ENCODE data around the gene BAHCC1.
"Not testable (repeated sequence)": the region's sequence is repeated elsewhere in the genome, so short reads cannot be mapped to it uniquely, and the experiment has no call there.

The BAHCC1 gene

DNA sequence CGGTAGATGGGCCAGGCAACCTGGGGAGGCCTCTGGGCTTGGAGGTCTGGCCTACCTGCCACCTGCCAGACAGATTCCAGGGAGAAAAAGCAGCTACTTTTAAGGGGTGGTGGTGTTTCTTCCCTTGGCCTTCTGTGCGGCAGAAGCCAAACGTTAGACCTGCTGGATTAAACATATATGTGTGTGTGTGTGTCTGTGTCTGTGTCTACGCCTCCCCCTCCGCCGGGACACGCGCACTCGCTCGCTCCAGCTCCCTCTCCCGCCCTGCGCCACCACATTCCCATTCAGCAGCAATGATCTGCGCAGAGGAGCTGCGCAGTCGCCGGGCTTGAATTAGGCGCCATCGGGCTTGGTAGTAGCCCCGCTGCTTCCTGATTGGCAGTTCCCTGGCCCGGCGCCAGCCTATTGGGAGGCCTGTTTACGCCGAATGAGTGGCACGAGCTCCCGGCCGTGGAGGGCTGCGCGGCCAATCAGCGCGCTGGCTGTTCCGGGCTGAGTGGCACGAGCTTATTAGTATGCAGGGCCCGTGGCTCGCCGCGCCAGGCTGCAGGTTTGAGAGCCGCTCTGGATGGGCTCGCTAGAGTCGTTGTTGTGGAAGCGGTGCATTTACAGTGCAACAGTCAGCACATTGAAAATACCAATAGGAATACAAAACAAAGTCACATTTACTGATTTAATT is at the start of gene BAHCC1:
Gene BAHCC1, plus strand, starts transcription at position 537 of the 679 bp plus-strand sequence. CDS start 4,283 bp downstream, outside the sequence.
- DNase-seq (ENCODE audit: low read depth in 1 of 2, low spot score in 1 of 2): peak; percentile 36 to 64

- peak; percentile 84 to 88 for DNase-seq (ENCODE audit: low read depth in 1 of 2, low spot score in 1 of 2)
Observed at GRCh38 chr17:81346090-81346907, 49.0 kb upstream of the BAHCC1 start.

GRCh38 chr17:81346908-81347349 is 48.3 kb upstream of the BAHCC1 start:
- no peak for DNase-seq (ENCODE audit: low read depth in 1 of 2, low spot score in 1 of 2)

DNA sequence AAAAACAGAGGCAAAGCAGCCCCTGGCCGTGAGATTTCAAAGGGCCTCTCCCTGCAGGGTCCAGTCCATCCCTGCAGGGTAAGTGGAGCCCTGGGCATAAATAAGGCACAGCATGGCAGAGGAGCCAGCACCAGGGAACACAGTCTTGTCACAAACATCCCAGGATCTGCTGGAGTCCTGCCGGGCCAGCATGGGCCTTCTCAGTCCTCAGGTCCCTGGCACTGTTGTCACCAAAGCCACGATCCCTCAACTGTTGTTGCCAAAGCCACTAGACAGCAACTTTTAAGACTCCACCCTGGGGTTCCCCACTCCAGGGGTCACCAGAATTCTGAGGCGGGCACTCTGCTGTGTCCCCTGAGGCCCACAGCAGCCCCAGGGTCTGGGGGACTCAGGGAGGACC is 47.8 kb upstream of the BAHCC1 start:
- no peak for DNase-seq (ENCODE audit: low read depth in 1 of 2, low spot score in 1 of 2)

GRCh38 chr17:81348097-81349055 is 46.9 kb upstream of the BAHCC1 start:
- no peak for DNase-seq (ENCODE audit: low read depth in 1 of 2, low spot score in 1 of 2)

DNA sequence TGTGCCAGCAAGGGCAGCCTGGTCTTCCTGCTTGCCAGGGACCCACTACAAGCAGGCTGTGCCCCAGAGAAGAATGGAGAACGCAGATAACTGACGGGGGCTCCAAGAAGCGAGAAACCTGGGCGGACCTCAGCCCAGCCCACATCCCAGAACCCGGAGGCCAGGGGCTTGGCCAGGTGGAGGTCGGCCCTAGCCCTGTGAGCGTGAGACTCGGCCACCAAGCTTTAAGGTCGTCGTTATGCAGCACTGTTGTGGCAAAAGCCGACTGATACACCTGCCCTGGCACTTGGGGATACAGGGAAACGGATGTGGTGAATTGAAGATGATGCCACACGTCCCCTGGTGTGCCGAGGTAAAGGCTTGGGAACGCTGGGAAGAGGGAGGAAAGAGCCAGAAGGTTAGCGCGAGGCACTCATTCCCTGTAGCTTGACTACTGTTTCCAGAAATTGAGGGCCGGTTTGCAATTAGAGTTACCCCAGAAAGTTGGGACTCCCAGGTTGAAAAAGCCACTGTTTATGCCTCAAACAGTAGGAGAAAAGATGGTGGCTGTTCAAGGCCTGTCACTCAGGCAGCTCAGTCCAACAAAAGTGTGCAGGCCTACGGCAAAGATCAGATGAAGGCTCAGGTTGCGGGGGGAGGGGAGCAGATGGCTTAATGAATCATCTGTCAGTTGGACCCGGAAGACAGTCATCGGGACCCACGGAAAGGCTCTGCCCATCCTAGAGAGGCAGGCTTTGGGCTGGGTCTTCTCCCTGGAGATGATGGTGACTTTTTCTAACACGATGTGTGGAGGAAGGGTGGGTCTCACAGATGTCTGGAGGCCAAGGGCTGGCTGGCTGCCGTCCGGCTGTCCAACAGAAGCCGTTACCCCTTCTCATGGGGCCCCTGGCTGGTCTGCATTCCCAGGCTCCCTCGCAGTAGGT is 45.6 kb upstream of the BAHCC1 start:
- no peak for DNase-seq (ENCODE audit: low read depth in 1 of 2, low spot score in 1 of 2)

- DNase-seq (ENCODE audit: low read depth in 1 of 2, low spot score in 1 of 2): no peak
Observed at GRCh38 chr17:81350320-81350890, 44.9 kb upstream of the BAHCC1 start.

- not testable (repeated sequence) for DNase-seq (ENCODE audit: low read depth in 1 of 2, low spot score in 1 of 2)
Observed at GRCh38 chr17:81351329-81352052, 43.8 kb upstream of the BAHCC1 start.

DNA sequence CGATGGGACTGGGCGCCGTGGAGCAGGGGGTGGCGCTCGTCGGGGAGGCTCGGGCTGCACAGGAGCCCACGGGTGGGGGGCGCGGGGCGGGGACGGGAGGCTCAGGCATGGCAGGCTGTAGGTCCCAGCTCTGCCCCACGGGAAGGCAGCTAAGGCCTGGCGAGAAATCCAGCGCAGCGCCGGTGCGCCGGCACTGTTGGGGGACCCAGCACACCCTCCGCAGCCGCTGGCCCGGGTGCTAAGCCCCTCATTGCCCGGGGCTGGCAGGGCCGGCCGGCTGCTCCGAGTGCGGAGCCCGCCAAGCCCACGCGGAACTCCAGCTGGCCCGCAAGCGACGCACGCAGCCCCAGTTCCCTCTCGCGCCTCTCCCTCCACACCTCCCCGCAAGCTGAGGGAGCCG is 43.2 kb upstream of the BAHCC1 start:
- not testable (repeated sequence) for DNase-seq (ENCODE audit: low read depth in 1 of 2, low spot score in 1 of 2)

GRCh38 chr17:81354252-81354953 is 40.9 kb upstream of the BAHCC1 start:
- no peak for DNase-seq (ENCODE audit: low read depth in 1 of 2, low spot score in 1 of 2)

GRCh38 chr17:81354954-81355347 is 40.3 kb upstream of the BAHCC1 start:
- DNase-seq (ENCODE audit: low read depth in 1 of 2, low spot score in 1 of 2): no peak

DNA sequence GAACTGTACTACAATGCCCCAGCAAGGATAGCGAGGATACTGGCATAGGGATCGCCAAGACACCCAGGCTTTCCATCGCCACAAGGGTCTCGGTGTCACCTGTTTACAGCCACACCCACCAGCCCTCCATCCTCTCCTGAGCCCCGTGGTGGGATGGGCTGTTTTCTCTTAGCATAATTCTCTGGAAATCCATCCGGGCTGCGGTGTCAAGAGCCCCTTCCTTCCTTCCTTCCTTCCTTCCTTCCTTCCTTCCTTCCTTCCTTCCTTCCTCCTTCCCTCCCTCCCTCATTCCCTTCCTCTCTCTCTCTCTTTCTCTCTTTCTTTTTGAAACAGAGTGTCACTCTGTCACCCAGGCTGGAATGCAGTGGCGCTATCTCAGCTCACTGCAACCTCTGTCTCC is 36.0 kb upstream of the BAHCC1 start:
- no peak for DNase-seq (ENCODE audit: low read depth in 1 of 2, low spot score in 1 of 2)

DNA sequence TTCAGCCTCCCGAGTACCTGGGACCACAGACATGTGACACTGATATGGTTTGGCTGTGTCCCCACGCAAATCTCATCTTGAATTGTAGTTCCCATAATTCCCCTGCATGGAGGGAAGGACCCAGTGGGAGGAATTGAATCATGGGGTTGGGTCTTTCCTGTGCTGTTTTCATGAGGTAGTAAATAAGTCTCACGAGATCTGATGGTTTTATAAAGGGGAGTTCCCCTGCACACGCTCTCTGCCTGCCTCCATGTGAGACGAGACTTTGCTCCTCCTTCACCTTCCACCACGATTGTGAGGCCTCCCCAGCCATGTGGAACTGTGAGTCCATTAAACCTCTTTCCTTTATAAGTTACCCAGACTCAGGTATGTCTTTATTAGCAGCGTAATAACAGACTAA is 33.3 kb upstream of the BAHCC1 start:
- DNase-seq (ENCODE audit: low read depth in 1 of 2, low spot score in 1 of 2): not testable (repeated sequence)

DNA sequence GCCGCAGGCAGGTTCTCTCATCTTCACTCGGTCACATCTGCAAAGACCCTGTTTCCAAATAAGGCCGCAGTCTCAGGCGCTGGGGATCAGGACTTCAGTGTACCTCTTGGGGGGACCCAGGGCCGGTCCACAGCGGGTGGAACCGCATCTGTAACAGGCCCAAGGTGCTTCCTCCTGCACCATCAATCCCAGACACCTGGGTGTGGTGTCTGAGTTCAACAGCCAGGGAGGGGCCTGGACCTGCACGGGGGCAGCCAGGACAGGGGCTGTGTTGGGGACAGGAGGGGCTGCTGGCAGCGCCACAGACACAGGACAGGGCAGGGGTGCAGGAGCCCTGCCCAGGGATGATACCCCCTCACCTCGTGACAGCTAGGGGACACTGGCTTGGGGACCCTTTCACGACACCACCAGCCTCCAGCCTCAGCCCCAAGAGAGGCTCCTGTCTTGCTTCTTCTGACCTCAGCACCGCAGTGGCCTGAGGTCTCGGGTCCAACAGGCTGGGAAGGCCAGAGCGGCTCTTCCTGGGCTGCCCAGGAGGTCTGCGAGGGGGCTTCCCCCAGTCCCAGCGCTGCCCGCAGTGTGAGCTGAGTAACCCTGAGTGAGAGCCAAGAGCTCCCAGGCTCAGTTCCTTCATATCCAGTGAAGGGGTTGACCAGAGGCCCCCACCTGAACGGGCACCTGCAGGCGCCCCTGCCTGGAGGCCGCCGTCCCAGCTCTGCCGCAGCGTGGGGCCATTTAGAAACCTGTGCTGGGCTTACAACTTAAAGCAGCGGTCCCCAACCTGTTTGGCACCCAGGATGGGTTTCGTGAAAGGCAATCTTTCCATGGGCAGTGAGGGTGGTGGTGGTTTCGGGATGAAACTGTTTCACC is 30.7 kb upstream of the BAHCC1 start:
- DNase-seq (ENCODE audit: low read depth in 1 of 2, low spot score in 1 of 2): no peak

- DNase-seq (ENCODE audit: low read depth in 1 of 2, low spot score in 1 of 2): no peak
Observed at GRCh38 chr17:81365148-81365600, 30.1 kb upstream of the BAHCC1 start.

DNA sequence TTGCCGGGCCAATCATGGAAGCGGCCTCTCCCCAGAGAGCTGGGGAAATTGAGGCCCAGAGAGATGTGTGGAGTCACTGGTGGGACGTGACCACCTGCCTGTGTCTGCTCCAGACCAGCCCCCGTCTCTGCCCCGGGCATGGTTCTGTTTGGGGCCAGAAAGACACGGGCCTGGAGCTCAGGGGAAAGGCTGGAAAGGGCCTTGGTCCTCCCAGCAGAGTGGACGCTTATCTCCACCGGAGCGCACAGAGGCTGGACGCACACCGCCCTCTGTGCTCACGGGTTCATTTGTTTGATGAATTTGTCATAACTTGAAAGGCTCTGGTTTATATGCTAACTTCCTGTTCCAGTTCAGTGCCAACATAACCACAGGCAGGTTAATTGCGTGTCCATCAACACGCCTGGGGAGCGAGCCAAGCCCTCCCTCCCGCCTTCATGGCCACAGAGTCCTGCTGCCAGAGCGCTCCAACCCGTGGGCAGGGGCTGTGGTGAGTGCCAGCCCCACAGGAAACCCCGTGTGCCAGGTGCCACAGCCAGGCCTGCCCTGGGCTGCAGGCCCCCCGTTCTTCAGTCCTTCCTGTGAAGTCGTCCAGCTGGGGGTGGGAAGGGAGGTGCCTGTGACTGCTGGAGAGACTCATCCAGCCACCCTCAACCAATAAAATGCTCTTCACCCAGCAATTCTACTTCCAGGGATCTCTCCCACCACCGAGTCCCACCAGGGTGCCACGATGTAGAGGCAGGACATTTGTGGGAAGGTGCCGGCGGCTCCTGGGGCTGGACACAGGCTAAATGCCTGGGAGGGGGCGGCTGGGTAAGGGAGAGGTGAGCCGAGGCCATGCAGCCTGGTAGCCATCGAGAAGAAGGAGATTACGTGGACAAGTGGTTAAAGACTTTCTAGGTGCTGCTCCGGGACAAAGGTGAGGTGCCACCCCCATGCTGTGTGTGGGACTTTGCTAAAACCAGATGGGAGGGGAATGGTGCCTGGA is 29.4 kb upstream of the BAHCC1 start:
- no peak for DNase-seq (ENCODE audit: low read depth in 1 of 2, low spot score in 1 of 2)

Data from activated T-helper 1 cell treated with anti-CD3 and anti-CD28 coated beads, Interleukin-2, amount 50 U/mL, for 16 hours (primary cell).